BLaER1 treated with 17β-estradiol and CSF1 and Interleukin-3, amounts not matched to agents 10 nM and 100 nM (cell line): ENCODE results near the gene TCL1A.
"Not testable (repeated sequence)": the region's sequence is repeated elsewhere in the genome, so short reads cannot be mapped to it uniquely, and the experiment has no call there.

Source experiments
- H3K27ac ChIP-seq, 11 experiments: shearing (Covaris generic); formaldehyde crosslinking; 2 replicates each; pipeline ENCODE4 v1.8.1; 2022
- H3K27me3 ChIP-seq, 11 experiments: shearing (Covaris generic); formaldehyde crosslinking; 2 replicates each; pipeline ENCODE4 v1.8.1; 2022
- H3K36me3 ChIP-seq, 11 experiments: shearing (Covaris generic); formaldehyde crosslinking; 2 replicates each; pipeline ENCODE4 v1.8.1; 2022
- H3K4me1 ChIP-seq, 10 experiments: shearing (Covaris generic); formaldehyde crosslinking; 2 replicates each; pipeline ENCODE4 v1.8.1; 2022
- H3K4me2 ChIP-seq, 11 experiments: shearing (Covaris generic); formaldehyde crosslinking; 2 replicates each; pipeline ENCODE4 v1.8.1; 2022
- H3K4me3 ChIP-seq, 10 experiments: shearing (Covaris generic); formaldehyde crosslinking; 2 replicates each; pipeline ENCODE4 v1.8.1; 2022
- H3K9ac ChIP-seq, 11 experiments: shearing (Covaris generic); formaldehyde crosslinking; 2 replicates each; pipeline ENCODE4 v1.8.1; 2022
- H3K9me3 ChIP-seq, 11 experiments: shearing (Covaris generic); formaldehyde crosslinking; replicated peaks in 1 of 11; 2 replicates each; pipeline ENCODE4 v1.8.1; 2022
- H4K20me1 ChIP-seq, 11 experiments: shearing (Covaris generic); formaldehyde crosslinking; 2 replicates each; pipeline ENCODE4 v1.8.1; 2022
- Cebpa-rat ChIP-seq, 11 experiments: shearing (Covaris generic); IDR thresholded peaks; 2 replicates each; pipeline ENCODE4 v1.8.1; 2022

Gene TCL1A

GRCh38 chr14:95713596-95714371, at the start of gene TCL1A:
Gene TCL1A (minus strand): TSS chr14:95714125. CDS start chr14:95714066, 59 bp downstream.
- H3K4me2 ChIP-seq, result peak within 1 kb of the TSS; percentile 79 to 100 (median 96)
- peaks cover 0 to 43% (median 21%) of the 10 kb centered on the region in 11 experiments; a peak in 14 of 22 replicates for H3K36me3 ChIP-seq
- H4K20me1 ChIP-seq, result no peaks in the 10 kb centered on the region
- peaks cover 24 to 66% (median 51%) of the 10 kb centered on the region in 10 experiments for H3K4me1 ChIP-seq
- peak within 1 kb of the TSS; percentile 62 to 93 (median 86); a peak in 21 of 22 replicates for H3K9ac ChIP-seq
- H3K9me3 ChIP-seq, result no peaks in the 10 kb centered on the region; a peak in 1 of 22 replicates
- H3K27ac ChIP-seq, result peak within 1 kb of the TSS; percentile 8 to 92 (median 87); a peak in 21 of 22 replicates
- H3K4me3 ChIP-seq, result peak within 1 kb of the TSS; percentile 45 to 95 (median 76)
- TF ChIP-seq Cebpa-rat (IDR thresholded peaks at IDR 0.05), result no peak
- no peaks in the 10 kb centered on the region for H3K27me3 ChIP-seq

GRCh38 chr14:95763032-95763431, 49.1 kb upstream of the TCL1A start:
- not testable (repeated sequence) for H3K27me3 ChIP-seq, H3K4me1 ChIP-seq, H3K9me3 ChIP-seq

GRCh38 chr14:95761436-95761835, 47.5 kb upstream of the TCL1A start:
- Histone ChIP-seq H3K9ac (no peak overlapping the region), H3K4me3 (no peak overlapping the region)
- no peak for TF ChIP-seq Cebpa-rat (IDR thresholded peaks at IDR 0.05)

More at GRCh38 chr14:95763032-95763431, 49.1 kb upstream of the TCL1A start:
- not testable (repeated sequence) for H3K9ac ChIP-seq, H4K20me1 ChIP-seq, H3K4me2 ChIP-seq, H3K27ac ChIP-seq, H3K4me3 ChIP-seq, H3K36me3 ChIP-seq

GRCh38 chr14:95760596-95760995, 46.7 kb upstream of the TCL1A start:
- Histone ChIP-seq H3K4me2 (no peak overlapping the region), H3K36me3 (peaks cover 0 to 7% (median 1%) of the 10 kb centered on the region in 11 experiments; a peak in 9 of 22 replicates), H3K4me3 (no peak overlapping the region), H3K9me3 (peaks cover 0 to 2% (median 0%) of the 10 kb centered on the region in 11 experiments; a peak in 2 of 22 replicates), H3K27ac (no peak overlapping the region), H3K9ac (no peak overlapping the region), H3K27me3 (no peaks in the 10 kb centered on the region), H3K4me1 (peaks cover 0 to 6% (median 0%) of the 10 kb centered on the region in 10 experiments; a peak in 1 of 20 replicates), H4K20me1 (no peaks in the 10 kb centered on the region)
- TF ChIP-seq Cebpa-rat (IDR thresholded peaks at IDR 0.05), result no peak

More at GRCh38 chr14:95761436-95761835, 47.5 kb upstream of the TCL1A start:
- Histone ChIP-seq H3K9me3 (no peaks in the 10 kb centered on the region), H3K36me3 (no peaks in the 10 kb centered on the region), H3K4me1 (peaks cover 0 to 6% (median 0%) of the 10 kb centered on the region in 10 experiments; a peak in 1 of 20 replicates), H3K27me3 (no peaks in the 10 kb centered on the region), H4K20me1 (no peaks in the 10 kb centered on the region), H3K27ac (no peak overlapping the region), H3K4me2 (peak overlapping the region in 3 of 11 experiments; percentile 3 to 11 (median 9); a peak in 1 of 22 replicates)

- H3K36me3 ChIP-seq, result peaks cover 0 to 14% (median 6%) of the 10 kb centered on the region in 11 experiments; a peak in 12 of 22 replicates
Measured at GRCh38 chr14:95759941-95760340, 46.0 kb upstream of the TCL1A start.

GRCh38 chr14:95758331-95758730, 44.4 kb upstream of the TCL1A start:
- H3K36me3 ChIP-seq, result peaks cover 0 to 26% (median 7%) of the 10 kb centered on the region in 11 experiments; a peak in 12 of 22 replicates

More at GRCh38 chr14:95759941-95760340, 46.0 kb upstream of the TCL1A start:
- peaks cover 0 to 6% (median 0%) of the 10 kb centered on the region in 10 experiments; a peak in 1 of 20 replicates for H3K4me1 ChIP-seq
- TF ChIP-seq Cebpa-rat (IDR thresholded peaks at IDR 0.05), result no peak
- no peaks in the 10 kb centered on the region for H3K27me3 ChIP-seq
- H4K20me1 ChIP-seq, result no peaks in the 10 kb centered on the region
- H3K4me3 ChIP-seq, result no peak overlapping the region
- H3K9me3 ChIP-seq, result peaks cover 0 to 7% (median 0%) of the 10 kb centered on the region in 11 experiments; a peak in 4 of 22 replicates
- no peak overlapping the region for H3K27ac ChIP-seq
- no peak overlapping the region for H3K4me2 ChIP-seq
- H3K9ac ChIP-seq, result no peak overlapping the region

GRCh38 chr14:95756751-95757150, 42.8 kb upstream of the TCL1A start:
- TF ChIP-seq Cebpa-rat (IDR thresholded peaks at IDR 0.05), result no peak
- H3K4me3 ChIP-seq, result no peak overlapping the region
- H3K4me1 ChIP-seq, result peaks cover 0 to 6% (median 0%) of the 10 kb centered on the region in 10 experiments; a peak in 2 of 20 replicates
- no peaks in the 10 kb centered on the region for H4K20me1 ChIP-seq
- no peaks in the 10 kb centered on the region for H3K27me3 ChIP-seq
- peaks cover 0 to 16% (median 0%) of the 10 kb centered on the region in 11 experiments; a peak in 4 of 22 replicates for H3K9me3 ChIP-seq
- peaks cover 0 to 26% (median 7%) of the 10 kb centered on the region in 11 experiments; a peak in 12 of 22 replicates for H3K36me3 ChIP-seq
- H3K4me2 ChIP-seq, result no peak overlapping the region
- H3K27ac ChIP-seq, result no peak overlapping the region
- no peak overlapping the region for H3K9ac ChIP-seq

More at GRCh38 chr14:95758331-95758730, 44.4 kb upstream of the TCL1A start:
- Histone ChIP-seq H3K27ac (no peak overlapping the region), H3K4me3 (no peak overlapping the region), H3K27me3 (no peaks in the 10 kb centered on the region), H3K9me3 (peaks cover 0 to 16% (median 0%) of the 10 kb centered on the region in 11 experiments; a peak in 4 of 22 replicates), H3K4me2 (no peak overlapping the region), H3K9ac (no peak overlapping the region), H3K4me1 (peaks cover 0 to 6% (median 0%) of the 10 kb centered on the region in 10 experiments; a peak in 2 of 20 replicates), H4K20me1 (no peaks in the 10 kb centered on the region)
- no peak for TF ChIP-seq Cebpa-rat (IDR thresholded peaks at IDR 0.05)

GRCh38 chr14:95756127-95756526, 42.2 kb upstream of the TCL1A start:
- Histone ChIP-seq H3K4me1 (peaks cover 0 to under 1% (median 0%) of the 10 kb centered on the region in 10 experiments; a peak in 2 of 20 replicates), H3K36me3 (peaks cover 0 to 26% (median 9%) of the 10 kb centered on the region in 11 experiments; a peak in 13 of 22 replicates), H3K4me3 (no peak overlapping the region), H3K4me2 (no peak overlapping the region), H3K9me3 (peaks cover 0 to 16% (median 0%) of the 10 kb centered on the region in 11 experiments; a peak in 4 of 22 replicates), H3K27ac (no peak overlapping the region), H3K9ac (no peak overlapping the region), H3K27me3 (no peaks in the 10 kb centered on the region), H4K20me1 (no peaks in the 10 kb centered on the region)
- no peak for TF ChIP-seq Cebpa-rat (IDR thresholded peaks at IDR 0.05)

- H3K4me2 ChIP-seq, result no peak overlapping the region
- TF ChIP-seq Cebpa-rat (IDR thresholded peaks at IDR 0.05), result no peak
Measured at GRCh38 chr14:95741781-95742180, 27.9 kb upstream of the TCL1A start.

More at GRCh38 chr14:95741781-95742180, 27.9 kb upstream of the TCL1A start:
- Histone ChIP-seq H3K9me3 (peaks cover 0 to 21% (median 8%) of the 10 kb centered on the region in 11 experiments; a peak in 14 of 22 replicates), H3K36me3 (peaks cover 0 to 43% (median 4%) of the 10 kb centered on the region in 11 experiments; a peak in 9 of 22 replicates), H3K4me3 (no peak overlapping the region), H3K4me1 (peaks cover 27 to 34% (median 30%) of the 10 kb centered on the region in 10 experiments), H4K20me1 (no peaks in the 10 kb centered on the region), H3K27ac (no peak overlapping the region), H3K9ac (no peak overlapping the region), H3K27me3 (no peaks in the 10 kb centered on the region)
